ENCODE measurements around the gene PNPLA2.

DNA sequence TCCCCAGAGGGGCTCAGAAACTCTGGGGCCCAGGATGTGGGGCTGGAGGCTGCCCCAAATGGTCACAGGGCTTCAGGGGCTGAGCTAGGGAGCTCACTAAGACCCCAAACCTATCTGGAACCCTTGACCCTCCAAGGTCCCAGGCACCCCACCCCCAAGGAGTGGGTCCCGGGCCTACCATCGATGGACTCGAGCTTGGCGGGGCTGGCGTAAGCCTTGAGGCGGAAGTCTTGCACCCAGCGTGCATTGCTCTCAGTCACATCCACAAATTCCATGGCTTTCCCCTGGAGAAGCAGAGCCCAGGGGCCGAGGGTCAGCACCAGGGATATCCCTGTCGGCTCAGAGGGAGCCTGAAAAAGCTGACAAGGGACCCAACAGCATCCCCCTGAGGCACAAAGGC is 44.9 kb upstream of the PNPLA2 start:
- TF ChIP-seq, protein P1, sequence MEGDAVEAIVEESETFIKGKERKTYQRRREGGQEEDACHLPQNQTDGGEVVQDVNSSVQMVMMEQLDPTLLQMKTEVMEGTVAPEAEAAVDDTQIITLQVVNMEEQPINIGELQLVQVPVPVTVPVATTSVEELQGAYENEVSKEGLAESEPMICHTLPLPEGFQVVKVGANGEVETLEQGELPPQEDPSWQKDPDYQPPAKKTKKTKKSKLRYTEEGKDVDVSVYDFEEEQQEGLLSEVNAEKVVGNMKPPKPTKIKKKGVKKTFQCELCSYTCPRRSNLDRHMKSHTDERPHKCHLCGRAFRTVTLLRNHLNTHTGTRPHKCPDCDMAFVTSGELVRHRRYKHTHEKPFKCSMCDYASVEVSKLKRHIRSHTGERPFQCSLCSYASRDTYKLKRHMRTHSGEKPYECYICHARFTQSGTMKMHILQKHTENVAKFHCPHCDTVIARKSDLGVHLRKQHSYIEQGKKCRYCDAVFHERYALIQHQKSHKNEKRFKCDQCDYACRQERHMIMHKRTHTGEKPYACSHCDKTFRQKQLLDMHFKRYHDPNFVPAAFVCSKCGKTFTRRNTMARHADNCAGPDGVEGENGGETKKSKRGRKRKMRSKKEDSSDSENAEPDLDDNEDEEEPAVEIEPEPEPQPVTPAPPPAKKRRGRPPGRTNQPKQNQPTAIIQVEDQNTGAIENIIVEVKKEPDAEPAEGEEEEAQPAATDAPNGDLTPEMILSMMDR (conservative IDR thresholded peaks at IDR 0.05 in 1 of 2, IDR thresholded peaks at IDR 0.05 in 1 of 2; ENCODE audit: extremely low read depth in 1 of 2, insufficient read depth in 1 of 2, low read depth in 1 of 2, low read length in 2 of 2): no peak
- TF ChIP-seq EZH2 (IDR thresholded peaks at IDR 0.05; ENCODE audit: borderline replicate concordance, low read length): no peak

Measured in mammary epithelial cell (primary cell).